Fibroblast of the aortic adventitia (primary cell): ENCODE measurements around the gene FCSK. TPM values are rescaled to one million over a fixed set of nuclear protein-coding genes. Genes with fewer than 3 reads are reported as not detected.

Source experiments
- DNase-seq: peaks from one replicate; pipeline ENCODE4 v3.0.0-alpha.2; 2010; ENCODE audit warnings: low read depth
- H3K4me3 ChIP-seq: 2 replicates; pipeline ENCODE4 v1.5.1; 2011; ENCODE audit warnings: low read depth, mild to moderate bottlenecking, control low read depth, low read length, moderate library complexity
- total RNA-seq: library from RNA; depleted of rRNA; stranded (reverse); fragments of >200 nt; gene quantifications from 2 replicates; pipeline ENCODE4 v1.2.3, GENCODE V29; 2012; ENCODE audit warnings: low replicate concordance
- TF ChIP-seq, protein P1 (sequence below): IDR thresholded peaks from 2 replicates; pipeline ENCODE4 v1.5.1; 2011; ENCODE audit warnings: mild to moderate bottlenecking, low read length, control low read depth, inconsistent platforms; ENCODE audit not compliant: insufficient read depth

FCSK gene
- total RNA-seq, 1 donor = 8.9 TPM

GRCh38 chr16:70422543-70422942 is 31.9 kb upstream of the FCSK start:
- TF ChIP-seq, protein P1, sequence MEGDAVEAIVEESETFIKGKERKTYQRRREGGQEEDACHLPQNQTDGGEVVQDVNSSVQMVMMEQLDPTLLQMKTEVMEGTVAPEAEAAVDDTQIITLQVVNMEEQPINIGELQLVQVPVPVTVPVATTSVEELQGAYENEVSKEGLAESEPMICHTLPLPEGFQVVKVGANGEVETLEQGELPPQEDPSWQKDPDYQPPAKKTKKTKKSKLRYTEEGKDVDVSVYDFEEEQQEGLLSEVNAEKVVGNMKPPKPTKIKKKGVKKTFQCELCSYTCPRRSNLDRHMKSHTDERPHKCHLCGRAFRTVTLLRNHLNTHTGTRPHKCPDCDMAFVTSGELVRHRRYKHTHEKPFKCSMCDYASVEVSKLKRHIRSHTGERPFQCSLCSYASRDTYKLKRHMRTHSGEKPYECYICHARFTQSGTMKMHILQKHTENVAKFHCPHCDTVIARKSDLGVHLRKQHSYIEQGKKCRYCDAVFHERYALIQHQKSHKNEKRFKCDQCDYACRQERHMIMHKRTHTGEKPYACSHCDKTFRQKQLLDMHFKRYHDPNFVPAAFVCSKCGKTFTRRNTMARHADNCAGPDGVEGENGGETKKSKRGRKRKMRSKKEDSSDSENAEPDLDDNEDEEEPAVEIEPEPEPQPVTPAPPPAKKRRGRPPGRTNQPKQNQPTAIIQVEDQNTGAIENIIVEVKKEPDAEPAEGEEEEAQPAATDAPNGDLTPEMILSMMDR = no peak

GRCh38 chr16:70427786-70428177 is 26.6 kb upstream of the FCSK start:
- TF ChIP-seq, protein P1 = no peak
- H3K4me3 ChIP-seq = no peak overlapping the region
- DNase-seq = no peak

More at GRCh38 chr16:70422543-70422942, 31.9 kb upstream of the FCSK start:
- no peak for DNase-seq
- no peak overlapping the region for H3K4me3 ChIP-seq

DNA sequence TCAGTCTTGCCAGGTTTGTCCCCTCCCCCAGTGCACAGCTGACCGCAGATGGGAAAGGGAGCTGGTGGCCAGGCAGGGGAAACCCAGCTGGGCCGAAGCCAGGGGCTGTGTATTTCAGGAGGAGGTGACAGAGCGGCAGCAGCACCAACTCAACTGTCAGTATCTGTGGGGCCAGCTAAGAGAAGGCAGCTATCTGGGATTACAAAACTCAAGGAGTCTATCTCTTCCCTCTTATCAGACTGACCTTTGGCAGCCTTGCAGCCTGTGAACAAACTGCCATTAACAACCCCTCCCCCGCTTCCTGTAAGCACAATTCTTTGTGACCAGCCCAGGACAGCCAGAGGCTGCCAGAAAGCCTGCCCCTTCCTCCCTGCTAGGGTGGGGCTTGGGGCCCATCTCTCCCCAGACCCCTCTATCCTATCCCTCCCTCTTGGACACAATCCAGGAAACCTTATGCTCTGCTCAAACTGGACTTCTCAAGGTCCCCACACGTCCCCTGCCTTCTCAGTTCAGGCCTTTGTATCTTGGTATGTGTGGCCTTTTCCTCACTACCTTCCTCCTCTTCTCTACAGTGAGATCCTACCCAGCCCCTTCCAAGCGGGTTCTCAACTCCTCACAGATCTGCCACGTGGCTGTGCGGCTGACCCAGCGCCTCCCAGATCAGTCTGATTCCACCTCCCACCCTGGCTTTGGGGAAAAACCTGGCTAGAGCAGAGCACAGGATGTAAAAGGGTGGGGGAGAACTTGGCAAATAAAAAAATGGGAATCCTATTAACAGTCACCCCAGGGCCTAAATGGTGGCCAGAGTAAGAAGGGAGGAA is 26.0 kb upstream of the FCSK start:
- TF ChIP-seq, protein P1 = no peak

GRCh38 chr16:70429888-70430666 is 24.3 kb upstream of the FCSK start:
- TF ChIP-seq, protein P1 = no peak
- no peak overlapping the region for H3K4me3 ChIP-seq
- DNase-seq = no peak

More for the DNA sequence above, 26.0 kb upstream of the FCSK start:
- DNase-seq = peak; percentile 96
- H3K4me3 ChIP-seq = peak overlapping the region; percentile 9

GRCh38 chr16:70430667-70431536 is 23.5 kb upstream of the FCSK start:
- H3K4me3 ChIP-seq = no peak overlapping the region
- TF ChIP-seq, protein P1 = no peak
- DNase-seq = no peak

DNA sequence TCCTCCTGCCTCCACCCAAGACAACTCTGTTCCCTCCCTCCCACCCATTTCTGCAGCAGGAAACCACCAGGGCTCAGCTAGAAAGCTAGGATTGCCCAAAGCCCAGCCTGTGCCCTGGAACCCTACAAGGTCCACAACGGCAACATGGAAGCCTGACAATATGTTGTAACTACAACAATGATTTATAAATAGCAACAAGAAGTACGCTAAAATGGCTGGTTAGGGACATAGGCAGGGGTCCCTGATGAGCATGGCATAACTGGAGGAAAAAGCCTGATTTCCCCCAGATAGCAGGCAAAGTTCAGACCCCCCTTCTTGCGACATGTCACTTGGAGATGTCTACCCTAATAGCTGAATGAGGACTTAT is 22.1 kb upstream of the FCSK start:
- TF ChIP-seq, protein P1 = no peak
- no peak overlapping the region for H3K4me3 ChIP-seq
- no peak for DNase-seq
